H4 (cell line): ENCODE results near the gene CGGBP1. TPM values are rescaled to one million over a fixed set of nuclear protein-coding genes. Genes with fewer than 3 reads are reported as not detected.
"Not testable (repeated sequence)": the region's sequence is repeated elsewhere in the genome, so short reads cannot be mapped to it uniquely, and the experiment has no call there.

Experiments used
- DNase-seq: peaks from one replicate; pipeline ENCODE4 v3.0.0-alpha.2; 2015; ENCODE audit warnings: low spot score
- total RNA-seq: library from RNA; depleted of rRNA; stranded (reverse); fragments of >200 nt; shearing (Covaris generic); gene quantifications from 2 replicates; pipeline ENCODE4 v1.2.3, GENCODE V29; 2014; rRNA removed

CGGBP1 gene
- total RNA-seq, 1 experiment from 2014 or later: 37.3 TPM

DNA sequence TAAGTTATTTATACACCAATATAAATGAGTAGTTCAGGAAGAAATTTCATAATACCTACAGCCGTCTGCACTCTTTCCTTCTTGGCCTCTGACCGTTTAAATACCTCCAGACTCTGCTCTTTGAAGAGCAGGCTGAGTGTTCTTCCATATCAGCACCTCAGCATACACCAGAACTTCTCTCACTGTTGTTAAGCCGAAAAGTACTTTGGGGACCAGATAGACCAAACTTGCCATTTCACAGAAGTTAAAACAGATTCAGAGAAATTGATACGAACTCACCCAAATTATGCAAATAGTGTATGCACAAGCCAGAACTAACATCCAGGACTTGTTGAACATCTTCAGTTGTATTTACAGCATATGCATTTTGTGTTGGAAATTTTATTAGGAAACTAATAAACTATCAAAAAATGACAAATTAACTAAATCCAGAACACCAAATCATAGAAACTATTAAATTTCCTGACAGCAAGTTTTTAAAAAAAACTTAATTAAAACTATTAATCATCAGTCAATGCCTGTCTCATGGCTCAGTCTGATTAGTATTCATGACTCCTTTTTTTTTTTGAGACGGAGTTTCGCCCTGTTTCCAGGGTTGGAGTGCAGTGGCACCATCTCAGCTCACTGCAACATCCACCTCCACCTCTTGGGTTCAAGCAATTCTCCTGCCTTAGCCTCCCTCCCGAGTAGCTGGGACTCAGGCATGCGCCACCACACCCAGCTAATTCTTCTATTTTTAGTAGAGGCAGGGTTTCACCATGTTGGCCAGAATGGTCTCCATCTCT lies 24.1 kb downstream of the CGGBP1 start:
- DNase-seq: no peak

DNA sequence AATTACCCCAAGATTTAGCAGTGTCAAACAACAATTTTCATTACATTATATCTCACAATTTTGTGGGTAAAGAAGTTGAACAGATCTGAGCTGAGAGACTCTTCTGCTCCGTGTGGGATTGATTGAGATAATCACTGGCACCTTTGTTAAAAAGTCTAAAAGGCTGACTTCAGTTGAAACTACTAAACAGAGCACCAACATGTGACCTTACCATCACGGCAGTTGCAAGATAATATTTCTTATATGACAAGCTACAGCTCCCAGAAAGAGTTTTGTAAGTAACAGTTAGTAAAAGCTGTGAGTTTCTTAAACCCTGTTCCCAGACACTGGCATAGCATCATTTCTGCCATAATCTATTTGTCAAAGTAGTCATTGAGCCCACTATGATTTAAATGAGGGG lies 25.0 kb downstream of the CGGBP1 start:
- DNase-seq: no peak

DNA sequence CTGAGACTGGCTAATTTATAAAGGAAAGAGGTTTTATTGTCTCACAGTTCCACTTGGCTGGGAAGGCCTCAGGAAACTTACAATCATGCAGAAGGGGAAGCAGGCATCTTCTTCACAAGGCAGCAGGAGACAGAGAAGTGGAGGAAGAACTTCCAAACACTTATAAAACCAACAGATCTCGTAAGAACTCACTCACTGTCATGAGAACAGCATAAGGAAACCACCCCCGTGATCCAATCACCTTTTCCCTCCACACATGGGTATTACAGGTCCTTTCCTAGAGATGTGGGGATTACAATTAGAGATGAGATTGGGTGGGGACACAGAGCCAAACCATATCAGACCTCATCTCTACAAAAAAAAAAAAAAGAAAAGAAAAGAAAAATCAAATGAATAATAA lies 25.7 kb downstream of the CGGBP1 start:
- no peak for DNase-seq

DNA sequence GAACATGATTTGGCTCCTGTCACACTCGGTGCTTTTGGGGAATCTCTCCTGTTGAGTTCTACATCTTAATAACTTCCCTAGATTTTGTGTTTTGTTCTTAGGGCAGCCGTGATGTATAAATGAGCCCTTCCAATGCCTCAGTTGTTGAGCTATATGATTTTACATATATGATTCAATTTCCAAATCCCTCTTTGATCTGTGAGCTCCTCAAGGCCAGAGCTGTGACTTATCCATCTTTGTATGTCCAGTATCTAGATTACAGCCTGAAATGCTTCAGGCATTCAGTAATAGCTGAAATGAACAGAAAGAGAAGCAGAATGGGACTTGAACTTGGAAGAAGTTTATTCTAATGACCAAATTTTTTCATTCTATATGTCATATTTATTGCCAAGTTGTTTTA lies 26.6 kb downstream of the CGGBP1 start:
- no peak for DNase-seq

- DNase-seq: peak; percentile 19
Measured at GRCh38 chr3:88031642-88032077, 27.1 kb downstream of the CGGBP1 start.

DNA sequence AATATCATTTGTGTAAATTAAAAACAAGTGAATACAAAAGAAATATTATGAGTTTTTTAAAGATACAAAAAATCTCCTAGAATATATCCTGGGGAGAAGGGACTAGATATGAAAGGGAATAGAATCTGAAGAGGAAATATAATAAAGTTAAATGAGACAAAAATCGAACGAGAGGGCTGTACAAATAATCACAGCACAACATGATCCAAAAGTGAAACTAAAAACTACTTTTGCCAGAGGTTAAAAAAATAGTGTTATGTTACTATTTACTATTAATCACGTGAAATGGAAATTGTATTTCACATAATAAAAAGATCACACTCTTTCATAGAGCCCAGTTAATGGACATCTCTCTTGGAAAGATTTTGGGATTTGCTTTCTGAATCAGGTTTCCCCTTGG lies 28.6 kb downstream of the CGGBP1 start:
- DNase-seq: no peak

GRCh38 chr3:88028876-88029275 lies 29.9 kb downstream of the CGGBP1 start:
- DNase-seq: no peak

- DNase-seq: no peak
Measured at GRCh38 chr3:88025001-88025552, 33.7 kb downstream of the CGGBP1 start.

GRCh38 chr3:88019024-88019423 lies 39.8 kb downstream of the CGGBP1 start:
- peak; percentile 16 for DNase-seq

DNA sequence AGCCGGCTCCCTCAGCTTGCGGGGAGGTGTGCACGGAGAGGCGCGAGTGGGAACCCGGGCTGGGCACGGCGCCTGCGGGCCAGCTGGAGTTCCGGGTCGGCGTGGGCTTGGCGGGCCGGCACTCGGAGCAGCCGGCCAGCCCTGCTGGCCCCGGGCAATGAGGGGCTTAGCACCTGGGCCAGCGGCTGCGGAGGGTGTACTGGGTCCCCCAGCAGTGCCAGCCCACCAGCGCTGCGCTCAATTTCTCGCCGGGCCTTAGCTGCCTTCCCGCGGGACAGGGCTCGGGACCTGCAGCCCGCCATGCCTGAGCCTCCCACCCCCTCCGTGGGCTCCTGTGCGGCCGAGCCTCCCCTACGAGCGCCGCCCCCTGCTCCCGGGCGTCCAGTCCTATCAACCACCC lies 43.1 kb downstream of the CGGBP1 start:
- not testable (repeated sequence) for DNase-seq

DNA sequence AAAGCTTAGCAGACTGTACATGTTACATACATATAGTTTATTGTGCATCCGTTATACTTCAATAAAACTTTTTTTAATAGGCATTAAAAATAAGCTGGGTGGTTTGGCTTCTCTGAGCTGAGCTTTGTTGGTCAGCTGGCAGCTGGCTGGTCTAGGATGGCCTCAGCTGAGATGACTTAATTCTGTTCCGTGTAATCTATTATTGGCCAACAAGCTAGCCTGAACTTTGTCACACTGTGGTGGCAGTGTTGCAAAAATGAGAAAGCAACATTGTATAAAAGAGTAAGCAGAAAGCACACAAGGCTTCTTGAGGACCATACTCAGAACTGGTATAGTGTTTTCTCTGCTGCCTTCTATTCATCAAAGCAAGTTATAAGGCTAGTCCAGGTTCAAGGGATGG lies 45.2 kb downstream of the CGGBP1 start:
- no peak for DNase-seq

GRCh38 chr3:88010810-88011209 lies 48.0 kb downstream of the CGGBP1 start:
- no peak for DNase-seq

GRCh38 chr3:88009066-88009465 lies 49.7 kb downstream of the CGGBP1 start:
- no peak for DNase-seq

DNA sequence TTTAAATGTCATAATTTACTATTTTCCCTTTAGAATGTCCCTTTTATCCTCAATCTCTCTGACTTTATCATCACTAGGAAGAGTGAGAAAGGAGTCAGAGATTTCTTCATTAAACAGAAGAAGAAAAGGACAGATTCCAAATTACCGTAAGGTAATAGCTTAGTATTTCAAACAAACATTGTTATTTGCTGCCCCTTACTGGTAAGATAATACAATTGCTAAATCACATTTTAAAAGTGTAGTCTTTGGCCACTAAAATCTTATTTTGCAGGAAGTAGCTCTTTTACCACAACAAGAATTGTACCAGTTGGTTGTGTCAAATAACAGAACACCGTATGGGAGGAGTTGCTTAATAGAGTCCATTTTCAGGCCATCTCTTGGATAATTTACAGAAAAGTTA lies 53.7 kb downstream of the CGGBP1 start:
- DNase-seq: peak; percentile 21

DNA sequence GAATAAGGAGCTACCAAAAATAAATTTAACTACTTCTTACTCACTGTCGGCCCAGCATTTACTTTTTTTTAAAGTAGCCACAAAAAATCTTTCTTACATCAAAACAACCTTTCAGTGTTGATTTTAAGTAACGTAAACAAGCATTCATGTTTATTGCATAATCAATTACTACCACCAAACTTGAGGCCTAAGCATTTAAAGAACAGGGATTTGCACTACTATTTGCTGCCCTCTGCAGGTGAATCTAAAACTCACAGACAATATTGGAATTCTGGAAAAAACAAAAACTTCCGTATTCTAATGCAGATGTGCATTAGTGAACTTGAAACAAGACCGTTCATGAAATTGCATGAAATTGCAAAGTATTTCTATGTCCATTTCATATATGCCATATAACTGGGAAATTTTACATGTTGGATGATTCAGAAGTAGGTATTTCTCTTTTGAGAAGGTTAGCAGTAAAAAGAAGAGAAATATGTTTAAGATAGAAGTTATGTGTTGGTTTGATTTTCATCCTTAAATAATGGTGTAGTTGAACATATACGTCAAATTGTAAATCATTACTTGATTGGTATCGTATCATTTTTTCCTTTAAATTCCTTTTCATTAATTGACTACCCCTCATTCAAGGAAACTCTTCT lies 55.6 kb downstream of the CGGBP1 start:
- DNase-seq: peak; percentile 32

DNA sequence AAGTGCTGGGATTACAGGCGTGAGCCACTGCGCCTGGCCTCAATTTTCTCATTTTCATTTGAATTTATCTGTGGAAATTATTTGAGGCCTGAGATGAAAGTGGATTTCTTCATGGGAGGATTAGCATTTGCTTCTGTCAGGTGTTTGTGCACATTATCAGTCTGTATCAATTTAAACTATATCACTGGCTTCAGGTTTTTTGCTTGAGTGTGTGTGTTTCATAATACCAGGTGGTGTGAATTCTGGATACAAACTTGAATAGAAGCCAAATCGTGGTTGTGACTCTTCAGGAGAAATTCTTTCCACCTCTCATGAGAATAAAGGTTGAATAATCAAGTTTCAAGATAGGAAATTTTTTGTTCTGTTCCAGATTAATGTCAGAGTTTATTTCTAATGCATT lies 56.4 kb downstream of the CGGBP1 start:
- no peak for DNase-seq

Other genes starting within 250 kb of the CGGBP1 start
- 4.0 and 7.2 TPM in 2 replicates for gene ZNF654, start 250 bp upstream of the CGGBP1 start, total RNA-seq
- gene C3orf38, start 91.0 kb upstream of the CGGBP1 start, total RNA-seq: 14.3 and 17.5 TPM in 2 replicates